ENCODE measurements around the gene AVPR2.

The AVPR2 gene

GRCh38 chrX:153937056-153937455, 32.6 kb downstream of the AVPR2 start:
- H3K27ac ChIP-seq = no peak overlapping the region
- no peak for TF ChIP-seq CTCF (conservative IDR thresholded peaks at IDR 0.05)

- TF ChIP-seq CTCF (conservative IDR thresholded peaks at IDR 0.05) = no peak
- no peak overlapping the region for H3K27ac ChIP-seq
Measured at GRCh38 chrX:153938226-153938786, 33.8 kb downstream of the AVPR2 start.

GRCh38 chrX:153939573-153939972, 35.1 kb downstream of the AVPR2 start:
- H3K27ac ChIP-seq = no peak overlapping the region
- no peak for TF ChIP-seq CTCF (conservative IDR thresholded peaks at IDR 0.05)

- TF ChIP-seq CTCF (conservative IDR thresholded peaks at IDR 0.05) = no peak
- H3K27ac ChIP-seq = no peak overlapping the region
Measured at GRCh38 chrX:153941336-153942252, 37.1 kb downstream of the AVPR2 start.

- H3K27ac ChIP-seq = peak within 1 kb of the TSS; percentile 61; the same call in 1 of the 2 replicates
- no peak for TF ChIP-seq CTCF (conservative IDR thresholded peaks at IDR 0.05)
Measured at GRCh38 chrX:153944140-153944799, 39.8 kb downstream of the AVPR2 start, which contains the start of gene RENBP. Gene RENBP, minus strand, starts transcription at chrX:153944643. Its CDS starts 33 bp downstream, at chrX:153944610.

- H3K27ac ChIP-seq = peak overlapping the region; percentile 61; the same call in 1 of the 2 replicates
- TF ChIP-seq CTCF (conservative IDR thresholded peaks at IDR 0.05) = no peak
Measured at GRCh38 chrX:153944800-153945150, 40.3 kb downstream of the AVPR2 start.

Measured in VCaP (cell line).